Bronchial epithelial cell (primary cell): ENCODE measurements around the gene SLX4IP. TPM values are rescaled to one million over a fixed set of nuclear protein-coding genes. Genes with fewer than 3 reads are reported as not detected.

Source experiments
- DNase-seq: peaks from one replicate; pipeline ENCODE4 v3.0.0-alpha.2; 2010; ENCODE audit warnings: low read depth
- FAIRE-seq: peaks from 2 replicates; lab custom pipeline; 2011; peaks lifted over from hg19 to GRCh38; lab: Jason Lieb, UNC
- H3K27me3 ChIP-seq: 2 replicates; pipeline ENCODE4 v1.5.1; 2011; ENCODE audit warnings: low read length; ENCODE audit not compliant: control insufficient read depth, insufficient read depth
- H3K36me3 ChIP-seq: 2 replicates; pipeline ENCODE4 v1.5.1; 2011; ENCODE audit warnings: low read length; ENCODE audit not compliant: control insufficient read depth, insufficient read depth
- H3K4me3 ChIP-seq: 2 replicates; pipeline ENCODE4 v1.5.1; 2011; ENCODE audit warnings: mild to moderate bottlenecking, low read depth, low read length, control low read depth
- total RNA-seq: library from RNA; depleted of rRNA; stranded (reverse); fragments of >200 nt; gene quantifications from 2 replicates; pipeline ENCODE4 v1.2.1, GENCODE V29; 2014
- TF ChIP-seq, protein P1 (sequence below): IDR thresholded peaks from 2 replicates; pipeline ENCODE4 v1.5.1; 2011; ENCODE audit warnings: mild to moderate bottlenecking, moderate library complexity, low read length, control low read depth, inconsistent platforms; ENCODE audit not compliant: insufficient read depth, severe bottlenecking

The SLX4IP gene
- total RNA-seq, 1 donor from 2014 or later = 3.9 TPM

DNA sequence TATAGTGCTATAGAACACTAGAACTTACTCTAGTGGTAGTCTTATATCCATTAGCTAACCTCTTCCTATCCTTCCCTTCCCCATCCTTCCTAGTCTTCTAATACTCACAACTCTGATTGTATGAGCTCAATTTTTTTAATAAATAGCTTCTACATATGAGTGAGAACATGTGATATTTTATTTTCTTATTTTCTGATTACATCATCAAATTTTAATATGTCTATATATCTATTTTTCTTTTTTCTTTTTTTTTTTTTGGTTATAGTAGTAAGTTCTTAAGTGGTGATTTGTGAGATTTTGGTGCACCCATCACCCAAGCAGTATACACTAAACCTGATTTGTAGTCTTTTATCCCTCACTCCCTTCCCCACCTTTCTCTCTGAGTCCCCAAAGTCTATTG is 126.2 kb downstream of the SLX4IP start:
- H3K27me3 ChIP-seq = no peaks in the 10 kb centered on the region
- DNase-seq = no peak
- TF ChIP-seq, protein P1, sequence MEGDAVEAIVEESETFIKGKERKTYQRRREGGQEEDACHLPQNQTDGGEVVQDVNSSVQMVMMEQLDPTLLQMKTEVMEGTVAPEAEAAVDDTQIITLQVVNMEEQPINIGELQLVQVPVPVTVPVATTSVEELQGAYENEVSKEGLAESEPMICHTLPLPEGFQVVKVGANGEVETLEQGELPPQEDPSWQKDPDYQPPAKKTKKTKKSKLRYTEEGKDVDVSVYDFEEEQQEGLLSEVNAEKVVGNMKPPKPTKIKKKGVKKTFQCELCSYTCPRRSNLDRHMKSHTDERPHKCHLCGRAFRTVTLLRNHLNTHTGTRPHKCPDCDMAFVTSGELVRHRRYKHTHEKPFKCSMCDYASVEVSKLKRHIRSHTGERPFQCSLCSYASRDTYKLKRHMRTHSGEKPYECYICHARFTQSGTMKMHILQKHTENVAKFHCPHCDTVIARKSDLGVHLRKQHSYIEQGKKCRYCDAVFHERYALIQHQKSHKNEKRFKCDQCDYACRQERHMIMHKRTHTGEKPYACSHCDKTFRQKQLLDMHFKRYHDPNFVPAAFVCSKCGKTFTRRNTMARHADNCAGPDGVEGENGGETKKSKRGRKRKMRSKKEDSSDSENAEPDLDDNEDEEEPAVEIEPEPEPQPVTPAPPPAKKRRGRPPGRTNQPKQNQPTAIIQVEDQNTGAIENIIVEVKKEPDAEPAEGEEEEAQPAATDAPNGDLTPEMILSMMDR = no peak
- no peak overlapping the region for H3K4me3 ChIP-seq
- peaks cover 2% of the 10 kb centered on the region for H3K36me3 ChIP-seq
- FAIRE-seq = no peak

DNA sequence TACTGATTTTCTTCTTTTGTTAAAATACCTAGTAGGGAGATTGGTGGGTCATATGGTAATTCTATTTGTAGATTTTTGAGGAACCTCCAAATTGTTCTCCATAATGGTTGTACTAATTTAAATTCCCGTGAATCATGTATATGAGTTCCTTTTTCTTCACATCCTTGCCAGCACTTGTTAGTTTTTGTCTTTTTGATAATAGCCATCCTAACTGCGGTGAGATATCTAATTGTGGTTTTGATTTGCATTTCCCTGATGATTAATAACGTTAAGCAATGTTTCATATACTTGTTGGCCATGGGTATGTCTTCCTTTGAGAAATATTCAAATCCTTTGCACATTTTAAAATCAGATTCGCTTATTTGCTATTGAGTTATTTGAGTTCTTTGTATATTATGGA is 127.8 kb downstream of the SLX4IP start:
- no peaks in the 10 kb centered on the region for H3K27me3 ChIP-seq
- TF ChIP-seq, protein P1 = no peak
- FAIRE-seq (no peak), DNase-seq (peak; percentile 94)
- H3K4me3 ChIP-seq = no peak overlapping the region
- H3K36me3 ChIP-seq = peaks cover 3% of the 10 kb centered on the region

DNA sequence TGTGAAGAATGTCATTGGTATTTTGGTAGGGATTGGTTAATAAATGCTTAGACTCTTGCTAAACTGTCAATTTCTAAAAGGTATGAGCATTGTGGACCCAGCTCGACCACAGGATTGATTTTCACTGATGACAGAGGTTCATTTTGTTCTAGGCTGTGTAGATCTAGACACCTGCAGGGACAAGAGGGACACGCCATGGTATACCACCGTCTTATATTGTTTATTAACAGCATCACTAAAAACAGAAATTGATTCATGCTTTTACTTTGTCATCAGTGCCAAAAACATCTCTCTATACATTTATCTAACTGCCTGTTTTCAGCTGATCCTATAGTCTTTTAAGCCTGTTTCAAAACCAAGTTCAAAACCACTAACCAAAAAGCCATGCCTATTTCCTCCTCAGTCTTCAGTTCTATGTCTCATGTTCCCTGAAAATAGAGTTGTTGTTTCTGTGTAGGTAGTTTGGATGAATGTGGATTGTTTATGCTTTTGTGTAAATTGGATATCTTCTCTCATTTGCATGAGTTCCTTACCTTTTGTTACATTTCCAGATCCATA is 128.9 kb downstream of the SLX4IP start:
- TF ChIP-seq, protein P1 = no peak
- Histone ChIP-seq H3K4me3 (no peak overlapping the region), H3K27me3 (no peaks in the 10 kb centered on the region), H3K36me3 (peaks cover 3% of the 10 kb centered on the region)
- FAIRE-seq (no peak), DNase-seq (no peak)

DNA sequence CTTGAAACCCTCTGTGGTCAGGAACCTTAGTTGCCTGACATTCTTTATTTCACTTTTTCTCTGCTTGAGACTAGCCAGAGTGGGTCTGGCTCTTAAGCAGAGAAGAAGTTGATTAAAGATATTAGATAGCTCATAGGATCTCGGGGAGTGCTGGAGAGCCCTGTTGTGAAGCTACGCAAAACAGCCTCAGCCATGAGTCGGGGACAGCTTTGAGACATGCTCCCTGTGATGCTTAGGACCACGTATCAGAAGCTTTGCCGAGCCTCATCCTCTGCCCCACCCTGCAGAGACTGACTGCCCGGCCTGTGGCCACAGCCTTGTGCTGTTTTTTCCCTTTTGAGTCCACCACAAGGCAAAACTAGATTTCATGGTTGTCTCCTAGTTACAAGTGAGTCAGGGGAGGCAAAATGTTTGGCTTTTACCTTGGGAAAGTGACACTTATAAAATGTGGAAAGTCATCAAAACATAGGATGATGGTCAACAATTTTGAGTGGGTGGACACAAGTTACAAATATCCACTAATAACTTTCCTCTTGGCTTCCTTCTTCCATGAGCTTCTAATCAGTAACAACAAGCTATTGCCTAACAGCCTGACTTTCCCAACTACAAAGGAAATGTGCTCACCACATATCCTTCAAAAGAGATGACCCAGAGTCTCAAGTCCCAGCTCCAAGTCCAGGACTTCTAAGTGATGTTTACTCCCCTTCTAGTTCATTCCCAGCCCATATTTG is 130.3 kb downstream of the SLX4IP start:
- no peaks in the 10 kb centered on the region for H3K27me3 ChIP-seq
- DNase-seq (peak; percentile 86), FAIRE-seq (no peak)
- H3K4me3 ChIP-seq = no peak overlapping the region
- H3K36me3 ChIP-seq = peaks cover 3% of the 10 kb centered on the region
- TF ChIP-seq, protein P1 = no peak

DNA sequence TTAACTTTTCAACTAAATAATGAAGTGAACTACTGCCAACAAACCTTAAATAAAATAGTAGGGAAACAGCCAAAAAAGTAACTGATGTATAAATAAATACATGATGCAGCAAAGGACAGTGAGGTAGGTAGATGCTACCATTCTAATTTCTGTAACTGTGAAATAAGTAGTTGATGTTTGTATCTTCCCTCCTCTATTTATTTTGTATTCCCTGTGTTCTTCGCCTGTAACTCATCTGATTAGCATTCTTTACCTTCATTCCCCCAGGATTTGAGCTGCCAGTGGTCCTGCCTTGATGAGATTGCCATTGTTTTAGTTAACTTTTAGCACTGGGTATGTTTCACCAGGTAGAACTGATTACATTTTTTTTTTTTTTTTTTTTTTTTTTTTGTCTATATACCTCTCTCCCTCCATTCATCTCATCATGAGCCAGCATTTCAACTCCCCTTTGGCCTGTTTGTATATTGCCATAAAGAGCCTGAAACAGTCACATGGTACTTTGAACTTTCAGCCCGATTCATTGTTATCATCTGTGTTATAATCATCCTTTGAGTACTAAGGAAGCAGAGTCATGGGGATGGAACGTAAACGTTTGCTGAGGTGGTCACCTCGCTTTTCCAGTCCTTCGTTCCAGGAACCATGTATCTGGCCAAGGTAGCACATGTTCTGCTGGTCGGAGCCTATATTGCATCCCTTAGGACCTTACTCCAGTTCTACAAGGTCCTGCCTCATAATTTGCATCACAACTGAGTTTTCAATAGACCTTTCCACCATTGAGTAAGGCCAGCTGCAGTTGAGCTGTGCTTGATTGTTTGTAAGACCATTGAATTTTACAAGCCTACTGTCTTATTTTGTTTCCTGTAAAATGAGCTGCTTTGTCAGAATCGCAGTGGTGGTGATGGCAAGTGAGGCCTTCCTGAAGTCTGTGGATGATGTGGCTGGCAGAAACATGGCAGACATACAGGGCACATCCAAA is 131.1 kb downstream of the SLX4IP start:
- peak; percentile 50 for DNase-seq
- FAIRE-seq = no peak

More for the DNA sequence above, 131.1 kb downstream of the SLX4IP start:
- H3K27me3 ChIP-seq = no peaks in the 10 kb centered on the region
- TF ChIP-seq, protein P1 = no peak
- no peak overlapping the region for H3K4me3 ChIP-seq
- peaks cover 3% of the 10 kb centered on the region for H3K36me3 ChIP-seq
